NOMO-1 treated with dmso at 0.1 percent for 144 hours (cell line): ENCODE measurements around the gene BBIP1.
A peak's percentile ranks its signal among the peaks of the same experiment; 100 is the strongest.

ENCODE experiments used
- DNase-seq: peaks from one replicate; lab custom pipeline; 2025; ENCODE audit not compliant: unreplicated experiment; lab: John Stamatoyannopoulos, UW

BBIP1 gene, protein sequence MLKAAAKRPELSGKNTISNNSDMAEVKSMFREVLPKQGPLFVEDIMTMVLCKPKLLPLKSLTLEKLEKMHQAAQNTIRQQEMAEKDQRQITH

GRCh38 chr10:110918643-110919348 lies at the start of gene BBIP1:
BBIP1 (minus strand) TSS chr10:110919180; CDS start chr10:110918157, 1,023 bp downstream.
- DNase-seq, result peak; percentile 100

GRCh38 chr10:110967645-110968044 lies 48.7 kb upstream of the BBIP1 start:
- no peak for DNase-seq

DNA sequence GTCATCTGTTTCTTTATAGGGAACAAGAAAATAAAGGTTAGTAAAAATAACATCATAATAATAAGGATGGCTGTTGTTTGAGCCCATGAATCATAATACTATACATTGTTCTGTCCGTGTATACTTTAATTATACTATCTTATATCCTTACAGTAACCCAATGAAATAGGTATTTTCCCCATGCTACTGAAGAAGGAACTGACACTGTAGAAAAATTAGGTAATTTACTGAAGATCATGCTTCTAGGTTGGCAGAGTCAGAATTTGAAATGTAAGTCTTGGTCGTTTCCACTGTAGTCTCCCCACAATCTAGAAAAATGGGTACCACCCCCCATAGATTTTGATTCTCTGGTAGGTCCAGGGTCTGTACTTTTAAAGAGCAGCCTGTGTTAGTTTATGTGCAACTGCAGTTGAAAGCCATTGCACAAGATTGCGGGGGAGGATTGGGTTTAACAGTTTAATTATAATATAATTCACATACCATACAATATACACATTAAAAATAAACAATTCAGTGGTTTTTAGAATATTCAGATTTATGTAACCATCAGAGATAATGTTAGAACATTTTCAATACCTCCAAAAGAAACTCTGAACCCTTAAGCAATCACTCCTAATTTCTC lies 48.1 kb upstream of the BBIP1 start:
- no peak for DNase-seq

GRCh38 chr10:110966146-110966545 lies 47.2 kb upstream of the BBIP1 start:
- no peak for DNase-seq

- DNase-seq, result no peak
These were observed 46.2 kb upstream of the BBIP1 start for GRCh38 chr10:110965216-110965615.

DNA sequence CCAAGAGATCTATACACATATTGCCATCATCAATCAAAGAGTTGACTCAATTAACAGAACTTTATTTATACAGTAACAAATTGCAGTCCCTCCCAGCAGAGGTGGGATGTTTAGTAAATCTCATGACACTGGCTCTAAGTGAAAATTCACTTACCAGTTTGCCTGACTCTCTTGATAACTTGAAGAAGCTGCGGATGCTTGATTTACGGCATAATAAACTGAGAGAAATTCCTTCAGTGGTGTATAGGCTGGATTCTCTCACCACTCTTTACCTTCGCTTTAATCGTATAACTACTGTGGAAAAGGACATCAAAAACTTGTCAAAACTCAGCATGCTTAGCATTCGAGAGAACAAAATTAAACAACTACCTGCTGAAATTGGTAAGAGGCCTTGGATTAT lies 45.7 kb upstream of the BBIP1 start:
- DNase-seq, result no peak

DNA sequence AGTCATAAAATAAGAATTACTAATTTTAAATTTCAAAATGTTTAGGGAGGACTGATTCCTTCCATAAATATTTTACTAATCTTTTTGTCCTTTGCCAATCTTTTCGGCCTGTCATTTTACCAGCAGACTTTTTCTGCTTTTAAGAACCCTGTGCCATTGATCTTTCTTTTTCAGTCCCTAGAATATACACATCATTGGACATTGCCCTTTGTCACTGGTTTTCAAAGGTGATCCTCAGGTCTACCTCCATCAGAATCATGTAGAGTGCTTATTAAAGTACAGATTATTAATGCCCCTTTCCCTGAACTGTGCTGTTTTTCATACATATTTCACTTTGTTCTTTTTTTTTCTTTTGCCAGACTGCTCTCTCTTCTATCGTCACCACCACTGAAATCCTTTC lies 44.2 kb upstream of the BBIP1 start:
- no peak for DNase-seq

DNA sequence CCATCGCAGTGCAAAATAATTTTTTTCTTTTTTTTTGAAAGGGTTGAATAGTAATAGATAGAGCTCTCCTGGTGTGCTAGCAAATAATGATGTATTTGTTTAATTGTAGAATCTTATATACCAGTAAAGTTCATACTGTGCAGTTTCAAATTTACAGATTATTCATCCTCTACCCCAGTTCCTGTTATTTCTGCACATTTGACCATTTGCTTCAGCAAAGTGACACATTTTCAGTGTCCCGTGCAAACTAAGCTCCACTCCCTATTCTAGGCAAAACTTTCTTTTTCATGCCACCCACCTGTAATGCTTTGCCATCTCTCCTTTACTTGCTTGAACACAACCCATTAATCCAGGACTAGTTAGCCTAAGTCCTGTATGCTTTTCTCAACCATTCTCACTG lies 43.5 kb upstream of the BBIP1 start:
- no peak for DNase-seq

DNA sequence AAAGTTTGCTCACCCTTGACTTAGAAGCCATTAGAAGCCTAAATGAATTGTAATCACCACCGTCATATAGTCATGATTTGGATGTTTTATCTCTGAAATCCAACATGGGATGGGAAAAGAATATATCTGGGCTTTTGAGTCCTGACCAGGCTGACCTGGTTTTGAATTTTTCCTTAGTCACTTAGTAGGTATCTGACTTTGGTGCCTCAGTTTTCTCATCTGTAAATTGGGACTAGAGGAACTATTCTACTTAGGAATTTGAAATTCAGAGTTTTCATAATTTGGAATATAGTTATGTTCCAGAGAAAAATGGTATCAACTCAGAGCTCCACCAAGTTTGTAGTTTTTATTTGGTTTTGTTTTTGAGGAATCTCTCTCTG lies 41.3 kb upstream of the BBIP1 start:
- DNase-seq, result no peak

- no peak for DNase-seq
These were observed 40.7 kb upstream of the BBIP1 start for GRCh38 chr10:110959379-110960332.

- no peak for DNase-seq
These were observed 38.6 kb upstream of the BBIP1 start for GRCh38 chr10:110957606-110958005.

DNA sequence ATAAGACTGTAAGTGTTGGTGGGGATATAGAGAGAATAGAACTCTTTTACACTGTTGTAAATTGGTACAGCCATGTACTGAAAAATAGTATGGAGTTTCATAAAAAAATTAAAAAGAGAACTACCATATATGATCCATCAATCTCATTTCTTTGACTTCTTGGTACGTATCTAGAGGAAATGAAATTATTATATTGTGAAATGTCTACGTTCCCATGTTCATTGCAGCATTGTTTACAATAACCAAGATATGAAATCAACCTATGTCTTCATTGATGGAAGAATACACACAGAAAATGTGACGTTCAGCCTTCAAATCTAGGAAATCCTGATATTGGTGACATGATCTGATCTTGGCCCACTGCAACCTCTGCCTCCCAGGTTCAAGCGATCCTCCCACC lies 32.4 kb upstream of the BBIP1 start:
- no peak for DNase-seq

GRCh38 chr10:110947061-110947595 lies 28.1 kb upstream of the BBIP1 start:
- DNase-seq, result no peak

- no peak for DNase-seq
These were observed 27.5 kb upstream of the BBIP1 start for GRCh38 chr10:110946496-110946895.

- DNase-seq, result no peak
These were observed 25.9 kb upstream of the BBIP1 start for GRCh38 chr10:110944792-110945396.

- no peak for DNase-seq
These were observed 20.4 kb upstream of the BBIP1 start for GRCh38 chr10:110939419-110939818.

- DNase-seq, result no peak
These were observed 17.8 kb upstream of the BBIP1 start for GRCh38 chr10:110936757-110937156.

DNA sequence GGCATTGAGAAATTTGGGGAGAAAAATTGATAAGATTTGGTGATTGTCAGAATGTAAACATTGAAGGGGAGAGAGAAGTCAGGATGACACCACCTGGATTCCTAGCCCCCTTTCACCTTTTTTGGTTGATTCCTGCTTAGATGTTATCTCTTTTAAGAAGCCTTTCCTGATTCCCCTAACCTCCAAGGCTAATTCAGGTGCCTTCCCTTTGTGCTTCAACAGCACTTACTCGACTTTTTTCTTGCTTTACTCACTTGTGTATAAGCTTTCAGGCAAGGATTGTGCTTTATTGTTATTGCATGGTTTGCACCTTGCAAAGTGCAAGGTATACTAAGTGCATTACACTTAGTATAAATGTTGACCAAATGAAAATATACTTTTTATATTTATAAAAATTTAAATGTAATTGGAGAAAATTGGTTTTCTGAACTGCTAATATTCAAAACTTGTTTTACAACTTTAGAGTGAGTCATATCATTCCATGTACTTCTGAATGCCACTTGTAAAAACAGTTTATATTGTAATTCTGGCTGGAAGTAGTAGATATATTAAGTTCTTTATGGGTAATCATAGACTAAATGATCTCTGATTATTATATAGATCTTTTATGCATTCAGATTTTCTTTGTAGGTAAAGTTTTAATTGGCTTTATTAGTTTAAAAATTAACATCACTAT lies 13.7 kb upstream of the BBIP1 start:
- DNase-seq, result no peak

- DNase-seq, result no peak
These were observed 12.9 kb upstream of the BBIP1 start for GRCh38 chr10:110931769-110932381.

- no peak for DNase-seq
These were observed 8.5 kb upstream of the BBIP1 start for GRCh38 chr10:110927461-110927860.
